Adipose tissue (tissue), 3 donors: ENCODE data around the gene SNX33. TPM values are rescaled to one million over a fixed set of nuclear protein-coding genes. Genes with fewer than 3 reads are reported as not detected.
"Not testable (repeated sequence)": the region's sequence is repeated elsewhere in the genome, so short reads cannot be mapped to it uniquely, and the experiment has no call there.

Experiments
- H3K27ac ChIP-seq: one replicate; pipeline ENCODE4 v1.5.1; 2013; ENCODE audit warnings: low read depth, low read length
- WGBS, 3 donors: extraction: QIAGEN DNeasy Blood & Tissue Kit; methylation state at CpG; one replicate each; pipeline ENCODE4 v1.1.7; 2013; 5-methylcytosine and 5-hydroxymethylcytosine counted together
- polyA plus RNA-seq, 3 donors: library from polyadenylated mRNA; stranded (reverse); fragments of 200-250 nt; gene quantifications; one replicate each; pipeline ENCODE4 v1.2.3, GENCODE V29; 2013
- donor health status: healthy with polysubstance abuse.
- donor health status: Bipolar disorder and iron deficiency.
- donor health status: healthy.

The SNX33 gene
- polyA plus RNA-seq, 3 donors = 14.1 to 18.3 (median 17.4) TPM

DNA sequence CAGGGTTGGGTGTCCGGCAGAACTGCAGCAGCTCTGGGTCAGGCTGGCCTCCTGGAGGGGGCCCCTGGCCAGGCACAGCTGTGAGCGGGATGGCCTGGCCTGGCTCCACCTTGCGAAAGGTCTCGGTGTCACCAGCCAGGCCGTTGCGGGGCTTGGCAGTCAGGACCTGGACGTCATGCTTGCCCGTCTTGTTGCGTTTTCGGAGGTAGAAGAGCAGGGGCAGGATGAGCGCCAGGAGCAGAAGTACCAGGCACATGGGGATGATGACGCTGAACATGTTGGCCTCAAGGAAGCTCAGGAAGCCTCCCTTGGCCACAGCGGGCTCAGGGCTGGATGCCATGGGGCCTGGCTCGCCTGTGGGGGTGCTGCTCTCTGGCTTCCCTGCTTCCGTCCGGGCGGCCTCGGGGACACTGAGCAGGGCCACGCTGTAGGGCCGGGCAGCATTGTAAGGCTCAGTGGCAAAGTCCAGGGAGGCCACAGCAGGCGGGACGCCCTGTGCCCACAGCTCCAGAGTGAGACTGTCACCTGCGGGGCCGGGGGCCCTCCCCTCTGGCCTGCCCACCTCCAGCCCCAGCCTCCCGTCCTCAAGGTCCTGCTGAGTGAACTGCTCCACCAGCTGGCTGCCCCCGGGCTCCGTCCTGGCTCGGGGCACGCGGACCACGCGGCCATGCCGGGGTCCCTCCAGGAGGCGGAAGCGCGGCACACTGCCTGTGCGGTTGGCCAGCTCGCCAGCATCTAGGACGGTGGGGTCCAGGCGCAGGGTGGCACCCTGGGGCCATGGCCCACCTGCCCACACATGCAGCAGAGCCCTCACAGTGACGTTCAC, 28.1 kb downstream of the SNX33 start:
- WGBS, 3 donors = 84 to 87% (median 86%) methylated on average over 40 to 41 of the region's 41 CpGs
- H3K27ac ChIP-seq = no peak overlapping the region

DNA sequence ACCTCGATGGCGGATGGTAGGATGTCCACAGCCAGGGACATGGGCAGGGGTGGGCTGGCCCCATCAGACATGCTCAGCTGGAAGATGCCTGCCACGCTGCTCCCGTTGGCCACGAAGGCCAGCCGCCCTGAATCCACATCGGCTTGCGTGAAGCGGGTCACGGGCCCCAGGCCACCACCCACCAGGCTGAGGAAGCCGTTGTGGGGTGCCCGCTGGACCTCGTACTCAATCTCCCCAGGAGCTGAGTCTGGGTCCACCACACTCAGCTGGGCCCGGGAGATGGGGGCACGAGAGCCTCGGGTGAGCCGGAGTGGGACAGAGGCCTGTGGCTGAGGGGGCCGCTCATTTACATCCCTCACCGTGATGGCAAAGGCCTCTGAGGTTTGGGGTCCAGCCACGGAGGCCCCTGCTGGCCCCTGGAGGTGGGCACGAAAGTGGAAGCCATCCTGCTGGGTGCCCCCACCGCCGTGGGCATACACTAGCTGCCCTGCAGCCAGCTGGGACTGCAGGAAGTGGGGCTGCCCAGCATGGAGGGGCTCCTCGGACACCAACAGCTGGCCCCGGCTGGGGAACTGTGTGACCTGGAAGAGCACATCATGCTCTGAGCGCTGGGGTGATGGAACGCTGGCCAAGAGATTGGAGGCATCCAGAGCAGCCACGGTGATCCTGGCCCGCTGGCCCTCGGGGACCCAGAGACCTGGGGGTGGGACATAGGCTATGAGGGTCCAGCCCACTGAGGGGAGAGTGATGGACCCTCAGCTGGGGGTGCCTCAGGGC, 29.2 kb downstream of the SNX33 start:
- no peak overlapping the region for H3K27ac ChIP-seq
- WGBS, 3 donors = 87 to 90% (median 88%) methylated on average over 29 to 30 of the region's 30 CpGs

DNA sequence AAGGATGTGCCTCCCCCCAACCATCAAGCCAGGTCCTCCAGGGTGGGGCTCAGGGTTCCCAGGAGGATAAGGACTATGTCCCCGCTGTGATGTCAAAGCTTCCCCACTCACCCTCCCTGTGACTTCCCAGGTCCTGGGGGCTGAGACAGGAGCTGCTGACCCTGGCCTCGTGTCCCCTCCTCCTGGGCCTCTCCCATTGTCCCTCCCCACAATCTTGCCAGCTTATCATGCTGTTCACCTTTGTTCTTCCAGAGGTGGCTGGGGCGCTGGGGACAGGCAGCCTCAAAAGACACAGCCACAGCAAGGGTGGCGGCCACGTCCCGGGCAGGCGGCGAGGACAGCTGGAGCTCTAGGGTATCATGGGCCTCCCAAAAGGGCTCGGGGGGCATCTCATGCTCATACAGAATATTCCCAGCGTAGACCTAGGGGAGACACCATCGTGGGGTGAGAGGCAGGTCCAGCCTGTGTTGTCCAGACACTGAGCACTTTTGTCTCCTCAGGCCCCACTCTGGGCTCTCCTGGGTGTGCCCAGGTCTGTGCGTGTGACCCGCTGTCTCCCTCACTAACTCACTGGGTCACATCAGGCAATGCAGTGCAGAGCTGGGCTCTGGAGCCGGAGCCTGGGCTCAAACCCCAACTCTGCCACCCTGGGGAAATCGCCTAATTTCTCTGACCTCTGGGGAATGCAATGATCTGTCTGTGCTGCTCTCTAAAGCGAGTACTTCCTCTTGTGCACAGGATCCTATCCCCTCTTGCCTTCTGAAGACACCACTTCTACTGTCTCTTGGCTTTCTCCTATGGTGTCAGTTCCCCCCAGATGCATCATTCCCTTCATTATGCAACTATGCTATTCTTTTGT, 30.0 kb downstream of the SNX33 start:
- 82 to 88% (median 84%) methylated on average over 16 of the region's 16 CpGs for WGBS, 3 donors
- no peak overlapping the region for H3K27ac ChIP-seq

DNA sequence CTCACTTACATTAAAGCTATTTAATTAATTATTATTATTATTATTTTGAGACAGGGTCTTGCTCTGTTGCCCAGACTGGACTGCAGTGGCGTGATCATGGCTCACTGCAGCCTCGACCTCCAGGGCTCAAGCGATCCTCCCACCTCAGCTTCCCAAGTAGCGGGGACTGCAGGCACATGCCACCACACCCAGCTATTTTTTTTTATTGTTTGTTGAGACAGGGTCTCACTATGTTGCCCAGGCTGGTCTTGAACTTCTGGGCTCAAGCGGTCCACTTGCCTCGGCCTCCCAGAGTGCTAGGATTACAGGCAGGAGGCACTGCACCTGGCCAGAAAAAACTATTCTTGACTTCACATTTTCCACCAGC, 30.6 kb downstream of the SNX33 start:
- WGBS, 3 donors = 93 to 95% (median 94%) methylated on average over 6 of the region's 6 CpGs
- H3K27ac ChIP-seq = not testable (repeated sequence)

DNA sequence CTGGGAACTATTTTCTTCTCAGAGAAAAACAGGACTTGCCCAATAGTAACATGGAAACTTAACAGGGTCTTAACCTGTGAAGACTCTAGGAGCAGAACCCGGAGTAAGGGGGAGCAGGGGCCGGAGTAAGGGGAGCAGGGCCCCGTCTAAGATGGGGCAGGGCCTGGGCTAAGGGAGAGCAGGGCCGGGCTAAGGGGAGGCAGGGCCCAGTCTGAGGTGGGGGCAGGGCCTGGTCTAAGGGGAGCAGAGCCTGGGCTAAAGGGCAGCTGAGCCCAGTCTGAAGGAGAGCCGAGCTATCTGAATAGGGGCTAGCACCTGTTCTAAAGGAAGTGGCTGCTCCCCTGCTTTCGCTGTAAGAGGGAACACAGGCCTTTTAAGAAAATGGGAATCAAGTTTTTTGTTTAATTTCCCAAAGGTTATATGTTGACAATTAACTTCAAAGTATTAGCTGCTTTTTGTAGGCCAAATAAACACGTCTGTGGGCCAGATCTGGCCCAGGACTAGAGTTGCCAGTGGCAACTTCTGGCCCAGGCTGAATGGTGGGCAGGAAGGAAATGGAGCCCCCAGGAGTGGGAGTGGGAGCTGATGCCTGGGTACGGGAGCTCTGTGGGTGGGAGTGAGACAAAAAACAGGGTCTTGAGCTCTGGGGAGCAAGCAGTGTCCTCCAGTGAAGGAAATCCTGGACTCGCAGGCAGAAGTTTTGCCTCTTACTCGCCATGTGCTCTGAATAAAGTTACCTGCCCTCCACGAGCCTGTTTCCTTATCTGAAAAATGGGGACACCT, 32.5 kb downstream of the SNX33 start:
- 72 to 78% (median 77%) methylated on average over 11 of the region's 11 CpGs for WGBS, 3 donors
- no peak overlapping the region for H3K27ac ChIP-seq

DNA sequence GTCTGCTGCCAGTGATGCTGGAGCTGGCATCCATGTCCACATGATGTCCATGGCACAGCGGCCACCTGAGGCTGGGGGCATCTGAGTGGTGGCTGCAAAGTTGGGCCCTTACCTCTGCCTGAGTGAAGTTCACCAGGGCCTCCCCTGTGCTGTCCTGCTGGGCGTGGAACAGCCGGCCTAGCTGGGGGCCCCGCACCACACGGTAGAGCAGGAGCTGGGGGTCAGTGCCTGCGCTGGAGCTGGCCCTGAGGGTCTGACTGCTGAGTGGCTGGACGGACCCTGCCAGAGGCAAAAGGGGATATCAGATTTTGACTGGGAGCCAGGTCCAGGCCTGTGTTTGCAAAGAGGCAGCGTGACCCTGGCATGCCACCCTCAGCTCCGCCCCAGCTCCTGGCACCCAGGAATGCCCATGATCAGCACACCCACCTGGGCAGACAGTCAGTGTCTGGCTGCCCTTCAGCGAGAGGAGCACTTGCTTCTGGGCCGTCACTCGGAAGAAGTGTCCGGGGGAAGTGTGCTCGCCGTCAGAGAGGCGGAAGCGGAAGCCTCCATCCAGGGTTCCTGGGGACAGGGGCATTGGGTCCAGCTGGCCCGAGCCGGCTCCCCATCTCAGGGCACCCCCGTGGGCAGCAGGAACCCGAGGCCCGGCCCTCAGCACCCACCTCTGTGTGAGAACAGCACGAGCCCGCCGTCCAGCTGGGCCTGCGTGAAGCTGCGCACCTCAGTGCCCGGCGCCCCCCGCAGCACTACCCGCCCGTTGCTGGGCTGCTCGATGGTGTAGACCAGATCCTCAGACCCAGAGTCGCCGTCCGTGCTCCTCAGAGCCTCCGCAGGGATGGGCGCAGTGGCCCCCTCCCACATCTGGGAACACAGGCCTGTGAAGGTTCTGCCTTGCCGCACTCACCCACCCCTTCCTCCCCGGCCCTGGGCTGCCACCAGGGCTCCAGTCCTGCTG, 34.7 kb downstream of the SNX33 start:
- H3K27ac ChIP-seq = no peak overlapping the region
- WGBS, 3 donors = 80 to 93% (median 88%) methylated on average over 37 to 40 of the region's 40 CpGs

DNA sequence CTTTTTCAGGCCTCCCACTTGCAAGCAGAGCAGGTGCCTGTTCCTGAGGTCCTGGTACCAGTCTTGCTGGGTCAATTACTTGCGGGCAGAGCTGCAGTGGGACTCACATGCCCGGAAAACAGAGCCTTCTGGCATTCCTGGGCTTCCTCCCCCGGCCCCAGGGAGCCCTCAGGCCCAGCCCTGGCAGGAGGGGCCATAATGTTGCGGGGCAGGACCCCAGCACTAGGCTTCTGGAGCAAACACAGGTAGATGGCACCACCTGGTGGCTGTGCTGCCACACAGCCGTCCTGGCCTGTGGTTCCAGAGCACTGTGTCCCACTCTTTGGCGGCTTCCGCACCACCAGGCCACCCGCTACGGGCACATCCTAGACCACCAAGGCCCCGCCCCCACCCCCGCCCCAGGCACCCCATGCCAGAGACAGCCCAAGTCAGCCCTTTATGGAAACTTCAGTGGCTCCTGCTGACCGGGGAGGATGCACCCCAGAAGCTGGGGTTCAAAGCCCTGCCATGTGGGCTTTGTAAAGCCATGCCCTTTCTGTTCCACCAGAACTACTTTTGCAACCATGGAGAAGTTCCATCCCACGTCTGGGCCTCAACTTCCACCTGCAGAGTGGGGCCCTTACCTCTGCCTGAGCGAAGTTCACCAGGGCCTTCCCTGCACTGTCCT, 36.1 kb downstream of the SNX33 start:
- WGBS, 3 donors = 17 to 26% (median 22%) methylated on average over 12 to 14 of the region's 14 CpGs
- not testable (repeated sequence) for H3K27ac ChIP-seq

DNA sequence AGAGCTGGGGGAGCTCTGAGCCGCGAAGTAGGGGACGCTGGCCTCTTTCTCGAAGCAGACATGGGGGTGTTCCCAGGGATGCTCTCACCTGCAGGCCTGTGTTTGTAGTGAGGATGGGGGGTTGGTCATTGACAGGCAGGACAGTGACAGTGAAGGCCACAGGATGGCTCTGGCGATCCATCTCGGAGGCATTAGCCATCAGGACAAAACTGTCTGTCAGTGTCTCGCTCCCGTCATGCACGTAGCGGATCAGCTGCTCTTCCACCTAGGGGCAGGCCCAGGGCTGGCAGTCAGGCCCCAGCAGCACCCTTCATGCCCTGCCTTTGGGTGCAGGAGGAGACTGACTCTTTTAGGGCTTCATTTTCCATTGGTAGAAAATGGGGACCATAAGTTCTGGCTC, 36.9 kb downstream of the SNX33 start:
- H3K27ac ChIP-seq = no peak overlapping the region
- 85 to 91% (median 86%) methylated on average over 10 of the region's 10 CpGs for WGBS, 3 donors

DNA sequence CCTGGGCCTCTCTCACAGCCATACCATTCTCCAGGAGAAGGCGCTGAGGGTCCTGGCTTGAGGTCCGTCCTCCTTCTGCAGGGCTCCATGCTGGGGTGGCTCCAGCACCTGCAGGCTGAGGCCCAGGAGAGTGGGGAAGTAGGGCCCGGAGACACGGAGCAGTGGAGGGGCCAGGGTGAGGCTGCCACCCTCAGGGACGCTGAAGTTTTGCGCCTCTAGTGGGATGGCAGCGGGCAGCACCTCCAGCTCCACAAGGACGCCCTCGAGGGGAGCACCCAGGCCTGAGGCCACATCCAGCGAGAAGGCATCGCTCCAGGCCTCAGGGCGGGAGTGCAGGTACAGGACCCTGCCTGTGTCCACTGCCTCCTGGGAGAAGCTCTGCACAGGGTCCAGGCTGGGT, 37.5 kb downstream of the SNX33 start:
- no peak overlapping the region for H3K27ac ChIP-seq

DNA sequence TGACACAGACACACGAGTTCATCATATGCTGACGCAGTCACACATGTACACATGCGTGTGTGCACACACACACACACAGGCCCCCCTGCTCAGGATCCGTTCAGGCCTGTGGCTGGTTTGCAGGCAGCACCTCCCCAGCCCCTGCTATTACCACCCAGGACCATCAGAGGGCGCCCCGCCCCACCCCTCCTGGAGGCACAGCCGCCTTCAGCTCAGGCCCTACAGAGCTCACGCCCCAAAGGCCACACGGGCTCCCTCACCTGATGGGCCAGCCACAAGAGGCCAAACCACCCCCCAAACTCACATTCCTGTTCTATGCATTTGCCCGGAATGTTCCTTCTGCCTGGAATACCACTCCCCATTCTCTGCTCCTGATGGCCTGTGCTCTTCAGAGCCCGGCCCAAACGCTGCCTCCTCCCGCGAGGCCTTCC, 38.5 kb downstream of the SNX33 start:
- 26 to 37% (median 34%) methylated on average over 14 of the region's 14 CpGs for WGBS, 3 donors
- not testable (repeated sequence) for H3K27ac ChIP-seq

More for the DNA sequence above, 37.5 kb downstream of the SNX33 start:
- 69 to 86% (median 82%) methylated on average over 9 to 12 of the region's 12 CpGs for WGBS, 3 donors

DNA sequence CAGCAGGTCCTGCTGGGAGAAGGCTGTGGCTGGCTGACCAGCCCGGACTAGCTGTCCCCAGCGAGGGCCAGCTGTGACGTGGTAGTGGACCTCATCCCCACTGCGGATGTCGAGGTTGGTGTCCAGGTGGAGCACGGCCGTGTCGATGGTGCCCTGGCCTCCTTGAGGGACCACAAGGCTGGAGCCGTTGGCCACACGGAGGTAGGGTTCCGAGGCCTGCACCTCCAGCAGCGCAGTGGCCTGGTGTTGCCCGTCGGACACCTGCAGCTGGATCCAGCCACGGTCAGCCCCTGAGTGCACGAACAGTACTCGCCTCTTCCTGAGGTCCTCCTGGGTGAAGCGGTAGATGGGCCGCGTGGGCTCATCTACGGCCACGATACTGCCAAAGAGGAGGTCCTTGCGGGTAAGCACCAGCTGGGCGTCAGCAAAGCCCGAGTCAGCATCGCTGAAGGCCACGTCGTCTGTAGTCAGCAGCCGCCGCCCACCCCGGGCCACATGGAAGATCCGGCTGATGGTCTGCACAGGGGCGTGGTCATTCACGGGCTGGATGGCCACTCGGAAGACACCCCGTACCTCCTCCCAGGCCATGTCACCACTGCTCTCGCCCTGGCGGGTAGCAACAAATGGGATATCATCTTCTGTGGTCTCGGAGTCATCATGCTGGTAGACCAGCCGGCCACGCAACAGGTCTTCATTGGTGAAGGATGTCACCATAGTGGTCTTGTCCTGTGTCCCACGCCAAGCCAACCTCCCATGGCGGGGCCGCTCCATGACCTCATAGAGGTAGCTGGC, 40.0 kb downstream of the SNX33 start:
- 89 to 92% (median 91%) methylated on average over 44 of the region's 44 CpGs for WGBS, 3 donors
- no peak overlapping the region for H3K27ac ChIP-seq

DNA sequence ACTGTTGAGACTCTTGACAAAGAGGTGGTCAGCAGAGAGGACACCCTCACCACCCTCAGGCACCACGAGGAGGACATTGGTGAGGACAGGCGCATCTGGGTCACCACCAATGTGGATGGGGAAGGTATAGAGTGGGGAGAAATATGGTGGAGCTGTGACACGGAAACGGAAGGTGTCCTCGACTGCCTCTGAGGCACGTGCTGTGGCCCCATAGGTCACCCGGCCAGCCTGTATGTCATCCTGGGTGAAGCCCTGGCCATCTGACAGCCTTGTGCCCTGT, 40.5 kb downstream of the SNX33 start:
- H3K27ac ChIP-seq = no peak overlapping the region
- WGBS, 3 donors = 89 to 93% (median 92%) methylated on average over 7 of the region's 7 CpGs

DNA sequence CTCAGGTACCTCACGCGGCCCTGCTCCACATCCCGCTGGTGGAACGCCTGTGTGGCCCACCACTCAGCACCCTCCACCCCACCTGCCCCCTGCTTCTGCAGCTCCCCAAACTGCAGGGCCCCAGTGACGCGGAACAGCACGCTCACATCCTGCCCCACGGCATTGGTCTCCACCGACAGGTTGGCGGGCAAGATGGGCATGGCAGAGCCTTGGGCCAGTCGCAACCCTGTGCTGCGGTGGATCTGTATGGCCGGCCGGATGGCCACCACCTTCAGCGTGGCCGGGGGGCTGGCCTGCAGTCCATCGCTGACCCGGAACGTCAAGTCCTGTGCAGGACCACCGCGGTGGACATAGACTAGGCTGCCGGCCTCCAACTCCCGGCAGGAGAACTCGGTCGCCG, 41.1 kb downstream of the SNX33 start:
- no peak overlapping the region for H3K27ac ChIP-seq
- 92 to 94% (median 93%) methylated on average over 26 of the region's 26 CpGs for WGBS, 3 donors

DNA sequence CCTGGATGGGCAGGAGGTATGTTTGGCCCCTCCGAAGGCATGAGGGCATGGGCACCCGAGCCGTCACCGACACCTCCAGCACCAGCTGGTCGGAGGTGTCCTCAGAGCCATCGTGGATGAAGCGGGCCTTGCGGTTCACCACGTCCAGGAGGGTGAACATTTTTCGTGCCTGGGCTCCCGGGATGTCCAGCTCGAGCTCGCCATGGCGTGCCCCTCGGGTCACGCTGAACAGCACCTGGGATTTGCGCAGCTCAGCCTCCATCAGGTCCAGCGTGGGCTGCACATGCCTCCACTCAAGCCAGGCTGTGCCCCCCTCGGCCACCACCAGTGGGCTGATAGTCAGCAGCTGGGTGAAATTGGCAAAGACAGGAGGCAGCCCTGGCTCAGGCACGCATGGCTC, 41.7 kb downstream of the SNX33 start:
- 86 to 93% (median 92%) methylated on average over 20 of the region's 20 CpGs for WGBS, 3 donors
- not testable (repeated sequence) for H3K27ac ChIP-seq

DNA sequence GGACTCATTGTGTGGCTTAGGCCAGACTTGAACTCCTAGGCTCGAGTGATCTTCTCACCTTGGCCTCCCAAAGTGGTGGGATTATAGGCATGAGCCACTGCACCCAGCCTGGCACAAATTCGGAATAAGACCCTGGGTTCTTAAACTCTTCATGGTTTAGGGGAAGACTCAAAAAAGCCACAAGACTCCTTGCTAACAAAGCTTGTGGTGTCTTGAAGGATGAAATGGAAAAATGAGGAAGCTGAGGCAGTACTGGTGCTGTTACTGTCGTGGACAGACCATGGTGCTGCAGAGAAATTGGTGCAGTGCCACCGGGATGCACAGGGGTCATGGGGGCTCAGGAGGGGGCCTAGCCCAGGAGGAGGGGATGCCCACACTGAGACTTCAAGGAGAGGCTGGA, 44.6 kb downstream of the SNX33 start:
- not testable (repeated sequence) for H3K27ac ChIP-seq
- 57 to 62% (median 59%) methylated on average over 4 of the region's 4 CpGs for WGBS, 3 donors

DNA sequence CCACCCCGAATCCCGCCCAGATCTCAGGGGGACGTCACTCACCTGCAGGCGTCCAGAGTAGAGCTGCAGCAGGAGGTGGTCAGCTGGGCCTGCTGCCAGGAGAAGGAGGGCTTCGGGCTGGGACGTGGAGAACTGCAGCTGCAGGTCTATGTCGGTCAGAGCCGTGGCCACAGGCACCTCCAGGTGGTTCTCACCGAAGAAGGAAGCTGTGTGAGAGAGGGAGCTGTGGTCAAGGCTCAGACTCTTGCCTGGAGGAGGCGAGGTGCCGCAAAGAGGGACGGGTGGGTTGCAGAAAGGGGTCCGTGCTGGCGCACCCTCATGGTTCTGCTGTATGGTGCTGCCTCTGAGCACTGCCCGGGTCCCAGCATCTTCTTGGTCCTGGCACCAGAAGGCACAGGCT, 45.3 kb downstream of the SNX33 start:
- WGBS, 3 donors = 58 to 67% (median 58%) methylated on average over 8 to 11 of the region's 15 CpGs
- not testable (repeated sequence) for H3K27ac ChIP-seq
